ENCODE results near the gene TP53I11. TPM values are rescaled to one million over a fixed set of nuclear protein-coding genes. Genes with fewer than 3 reads are reported as not detected.

TP53I11 gene
- total RNA-seq, 1 experiment from 2014 or later, result 25.3 TPM

DNA sequence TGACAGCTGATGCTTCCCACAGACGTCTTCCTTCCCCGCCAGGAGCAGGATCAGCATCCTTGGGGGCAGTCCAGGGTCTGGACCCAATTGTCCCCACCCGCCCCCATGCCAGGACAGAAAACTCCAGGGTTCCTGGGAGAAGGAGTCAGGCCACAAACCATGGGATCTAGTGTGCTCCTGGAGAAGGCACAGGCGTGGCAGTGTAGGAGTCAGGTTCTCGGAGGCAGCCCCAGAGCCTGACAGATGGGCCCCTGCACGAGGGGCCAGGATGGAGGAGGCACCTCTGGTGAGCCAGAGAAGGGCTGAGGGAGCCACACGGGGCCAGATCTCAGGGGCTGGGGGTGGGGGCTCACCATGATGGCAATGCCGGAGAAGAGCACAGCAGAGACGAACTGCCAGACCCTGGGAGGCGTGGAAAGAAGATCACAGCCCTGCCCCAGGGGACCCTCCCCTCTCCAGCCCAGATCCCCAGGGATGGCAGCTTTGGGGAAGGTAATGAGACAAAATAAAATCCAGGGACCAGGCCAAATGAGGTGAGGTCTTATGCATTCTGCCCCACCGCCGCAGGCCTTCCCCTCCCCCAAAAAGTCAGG lies 13.6 kb downstream of the TP53I11 start:
- DNase-seq, result no peak
- Histone ChIP-seq H3K27me3 (no peaks in the 10 kb centered on the region), H3K9me3 (no peaks in the 10 kb centered on the region), H3K36me3 (peaks cover 8% of the 10 kb centered on the region), H3K4me3 (no peak overlapping the region)

DNA sequence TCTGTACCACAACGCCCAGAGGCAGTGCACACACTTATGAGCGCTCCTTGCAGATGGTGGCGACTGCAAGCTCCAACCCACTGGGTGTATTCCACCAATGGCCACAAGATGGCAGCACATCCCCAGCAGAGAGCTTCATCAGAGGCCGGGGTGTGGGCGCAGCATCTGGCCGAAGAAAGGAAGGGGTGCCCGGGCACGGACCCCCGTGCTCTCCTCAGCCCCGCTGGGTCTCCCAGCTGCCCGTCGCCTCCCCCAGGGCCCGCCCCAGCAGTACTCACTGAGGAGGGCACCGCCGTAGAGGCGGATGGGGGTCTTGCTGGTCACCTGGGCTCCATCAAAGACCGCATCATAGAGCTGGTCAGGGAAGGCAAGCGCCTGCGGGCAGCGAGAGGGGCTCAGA lies 14.2 kb downstream of the TP53I11 start:
- Histone ChIP-seq H3K27me3 (no peaks in the 10 kb centered on the region), H3K9me3 (no peaks in the 10 kb centered on the region), H3K4me3 (no peak overlapping the region), H3K36me3 (peaks cover 8% of the 10 kb centered on the region)
- peak; percentile 60 for DNase-seq

- DNase-seq, result no peak
- no peaks in the 10 kb centered on the region for H3K27me3 ChIP-seq
Observed at GRCh38 chr11:44934735-44935250, 15.9 kb downstream of the TP53I11 start.

GRCh38 chr11:44934110-44934509 lies 16.6 kb downstream of the TP53I11 start:
- no peaks in the 10 kb centered on the region for H3K27me3 ChIP-seq
- no peaks in the 10 kb centered on the region for H3K9me3 ChIP-seq
- H3K36me3 ChIP-seq, result peaks cover 8% of the 10 kb centered on the region
- H3K4me3 ChIP-seq, result no peak overlapping the region
- DNase-seq, result no peak

More at GRCh38 chr11:44934735-44935250, 15.9 kb downstream of the TP53I11 start:
- Histone ChIP-seq H3K4me3 (no peak overlapping the region), H3K9me3 (no peaks in the 10 kb centered on the region), H3K36me3 (peaks cover 8% of the 10 kb centered on the region)

DNA sequence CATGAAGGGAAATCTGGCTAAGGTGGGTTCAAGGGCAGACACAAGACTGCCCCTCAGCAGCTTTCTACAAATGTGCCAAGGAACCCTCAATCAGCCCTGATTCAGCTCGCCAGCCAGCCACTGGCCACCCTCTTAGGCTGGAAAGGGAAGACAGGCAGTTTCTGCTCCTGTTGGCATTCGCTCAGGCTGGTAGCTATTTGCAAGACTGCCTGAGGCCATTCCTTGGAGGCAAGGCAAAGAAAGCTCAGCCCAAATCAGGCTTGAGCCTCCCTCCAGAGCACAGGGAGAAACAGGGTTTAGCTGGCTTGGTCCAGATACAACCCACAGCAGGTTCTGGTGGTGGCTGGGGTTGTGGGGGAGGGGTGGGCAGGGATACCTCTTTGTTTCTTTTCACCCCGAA lies 19.2 kb downstream of the TP53I11 start:
- DNase-seq, result peak; percentile 36
- Histone ChIP-seq H3K4me3 (no peak overlapping the region), H3K36me3 (no peaks in the 10 kb centered on the region), H3K9me3 (no peaks in the 10 kb centered on the region), H3K27me3 (no peaks in the 10 kb centered on the region)

- H3K9me3 ChIP-seq, result no peaks in the 10 kb centered on the region
- no peak for DNase-seq
- no peak overlapping the region for H3K4me3 ChIP-seq
- no peaks in the 10 kb centered on the region for H3K27me3 ChIP-seq
- H3K36me3 ChIP-seq, result no peaks in the 10 kb centered on the region
Observed at GRCh38 chr11:44930588-44931302, 19.9 kb downstream of the TP53I11 start.

GRCh38 chr11:44928816-44929215 lies 21.9 kb downstream of the TP53I11 start:
- Histone ChIP-seq H3K27me3 (no peaks in the 10 kb centered on the region), H3K4me3 (no peak overlapping the region), H3K9me3 (no peaks in the 10 kb centered on the region), H3K36me3 (no peaks in the 10 kb centered on the region)
- no peak for DNase-seq

DNA sequence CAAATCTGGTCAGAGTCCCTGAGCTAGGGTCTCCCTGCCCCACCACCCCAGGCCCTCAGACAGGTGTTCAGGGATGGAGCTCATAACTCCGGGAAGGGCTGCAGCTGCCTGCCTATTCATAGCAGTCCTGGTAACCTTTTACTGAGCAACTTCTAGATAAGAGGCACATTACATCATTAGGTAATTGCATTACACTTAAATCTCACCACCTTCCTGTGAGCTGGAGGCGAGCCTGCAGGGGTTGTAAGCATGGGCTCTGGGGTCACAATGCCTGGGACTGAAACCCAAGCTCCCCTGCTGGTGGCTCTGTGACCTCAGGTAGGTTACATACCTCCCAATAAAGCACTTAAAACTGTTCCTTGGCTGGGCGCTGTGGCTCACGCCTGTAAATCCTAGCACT lies 22.5 kb downstream of the TP53I11 start:
- Histone ChIP-seq H3K9me3 (no peaks in the 10 kb centered on the region), H3K36me3 (no peaks in the 10 kb centered on the region), H3K4me3 (no peak overlapping the region), H3K27me3 (no peaks in the 10 kb centered on the region)
- DNase-seq, result no peak

- Histone ChIP-seq H3K4me3 (no peak overlapping the region), H3K27me3 (no peaks in the 10 kb centered on the region), H3K9me3 (no peaks in the 10 kb centered on the region), H3K36me3 (no peaks in the 10 kb centered on the region)
- peak; percentile 61 for DNase-seq
Observed at GRCh38 chr11:44927174-44927661, 23.5 kb downstream of the TP53I11 start.

GRCh38 chr11:44926036-44926435 lies 24.6 kb downstream of the TP53I11 start:
- Histone ChIP-seq H3K4me3 (no peak overlapping the region), H3K27me3 (no peaks in the 10 kb centered on the region), H3K36me3 (no peaks in the 10 kb centered on the region), H3K9me3 (no peaks in the 10 kb centered on the region)
- no peak for DNase-seq

DNA sequence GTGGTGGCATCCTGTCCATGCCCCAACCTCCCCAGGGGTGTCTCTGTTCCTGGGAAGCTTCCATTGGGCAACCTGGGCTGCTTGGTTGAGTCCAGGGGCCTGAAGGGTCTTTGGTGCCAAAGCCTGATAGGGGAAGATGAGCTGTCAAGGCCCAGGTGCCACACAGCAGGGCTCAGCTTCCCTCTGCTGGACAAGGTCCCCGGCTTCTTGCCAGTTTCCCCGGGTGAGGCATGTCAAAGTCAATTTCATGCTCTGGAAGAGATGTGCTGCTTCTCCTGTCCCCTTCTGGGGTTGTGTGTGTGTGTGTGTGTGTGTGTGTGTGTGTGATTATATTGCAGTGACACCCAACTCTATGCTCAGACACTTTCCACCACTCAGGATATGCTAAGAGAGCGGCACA lies 26.9 kb downstream of the TP53I11 start:
- Histone ChIP-seq H3K9me3 (no peaks in the 10 kb centered on the region), H3K4me3 (no peak overlapping the region), H3K27me3 (no peaks in the 10 kb centered on the region), H3K36me3 (no peaks in the 10 kb centered on the region)
- DNase-seq, result no peak

DNA sequence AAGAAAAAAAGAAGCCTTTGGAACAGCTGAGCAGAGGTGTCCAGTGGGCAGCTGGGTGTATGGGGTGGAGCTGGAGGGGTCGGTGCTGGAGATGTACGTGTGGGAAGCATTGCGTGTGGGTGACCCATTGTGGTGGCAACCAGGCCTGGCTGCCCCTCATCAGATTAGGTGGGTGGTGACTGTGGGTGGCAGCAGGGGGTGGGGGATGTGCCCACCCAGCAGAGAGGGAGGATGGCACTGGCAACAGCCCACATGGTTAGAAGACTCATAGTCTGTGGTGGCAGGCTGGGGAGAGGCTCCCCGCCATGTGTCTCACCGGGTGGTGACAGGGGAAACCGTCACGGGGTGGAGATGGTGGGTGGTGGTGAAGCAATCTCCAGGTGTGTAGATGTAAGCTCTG lies 27.6 kb downstream of the TP53I11 start:
- no peak for DNase-seq
- Histone ChIP-seq H3K27me3 (no peaks in the 10 kb centered on the region), H3K9me3 (no peaks in the 10 kb centered on the region), H3K36me3 (no peaks in the 10 kb centered on the region), H3K4me3 (no peak overlapping the region)

GRCh38 chr11:44920451-44920850 lies 30.2 kb downstream of the TP53I11 start:
- Histone ChIP-seq H3K9me3 (no peaks in the 10 kb centered on the region), H3K27me3 (no peaks in the 10 kb centered on the region), H3K36me3 (no peaks in the 10 kb centered on the region), H3K4me3 (no peak overlapping the region)
- DNase-seq, result no peak

DNA sequence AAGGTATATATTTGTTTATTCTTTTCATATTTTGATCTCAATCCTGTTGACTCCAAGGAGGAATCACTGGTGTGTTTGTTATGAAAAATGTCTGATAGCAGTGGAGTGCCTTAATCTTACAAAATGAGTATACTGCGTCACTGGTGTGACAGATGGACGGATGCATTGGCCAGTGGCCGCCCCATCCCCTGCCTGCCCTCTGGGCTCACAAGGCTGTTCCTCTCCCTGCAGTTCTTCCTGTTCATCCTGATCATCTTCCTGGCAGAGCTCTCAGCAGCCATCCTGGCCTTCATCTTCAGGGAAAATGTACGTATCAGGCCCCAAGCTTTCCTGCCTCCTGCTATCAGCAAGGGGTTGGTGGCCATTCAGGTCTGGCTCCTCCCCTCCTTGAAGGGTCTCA lies 32.9 kb downstream of the TP53I11 start:
- no peak for DNase-seq
- Histone ChIP-seq H3K9me3 (no peaks in the 10 kb centered on the region), H3K36me3 (no peaks in the 10 kb centered on the region), H3K27me3 (no peaks in the 10 kb centered on the region), H3K4me3 (no peak overlapping the region)

- Histone ChIP-seq H3K4me3 (no peak overlapping the region), H3K36me3 (no peaks in the 10 kb centered on the region), H3K27me3 (no peaks in the 10 kb centered on the region), H3K9me3 (no peaks in the 10 kb centered on the region)
- DNase-seq, result no peak
Observed at GRCh38 chr11:44916801-44917385, 33.8 kb downstream of the TP53I11 start.

GRCh38 chr11:44916331-44916730 lies 34.4 kb downstream of the TP53I11 start:
- Histone ChIP-seq H3K27me3 (no peaks in the 10 kb centered on the region), H3K9me3 (no peaks in the 10 kb centered on the region), H3K4me3 (no peak overlapping the region), H3K36me3 (no peaks in the 10 kb centered on the region)
- DNase-seq, result no peak

DNA sequence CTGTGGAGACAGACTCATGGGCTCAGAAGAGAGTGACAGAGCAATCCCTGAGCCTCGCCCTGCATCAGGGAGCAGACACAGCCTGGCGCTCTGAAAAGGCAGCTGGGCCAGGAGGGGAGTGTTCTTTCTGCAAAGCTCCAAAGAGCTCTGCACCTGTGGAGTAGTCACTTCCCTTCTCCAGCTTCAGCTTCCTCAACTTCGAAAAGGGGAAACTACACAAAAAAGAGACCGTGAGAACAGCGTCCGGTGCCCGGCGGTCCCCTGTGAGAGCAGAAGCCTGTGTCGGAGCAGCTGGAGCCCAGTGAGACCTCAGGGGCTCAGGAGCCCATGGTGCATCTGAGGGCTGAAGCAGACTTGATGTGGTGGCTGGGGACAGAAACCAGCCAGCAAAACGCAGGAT lies 35.1 kb downstream of the TP53I11 start:
- no peaks in the 10 kb centered on the region for H3K36me3 ChIP-seq
- no peak for DNase-seq
- H3K9me3 ChIP-seq, result no peaks in the 10 kb centered on the region
- H3K27me3 ChIP-seq, result no peaks in the 10 kb centered on the region
- H3K4me3 ChIP-seq, result no peak overlapping the region

DNA sequence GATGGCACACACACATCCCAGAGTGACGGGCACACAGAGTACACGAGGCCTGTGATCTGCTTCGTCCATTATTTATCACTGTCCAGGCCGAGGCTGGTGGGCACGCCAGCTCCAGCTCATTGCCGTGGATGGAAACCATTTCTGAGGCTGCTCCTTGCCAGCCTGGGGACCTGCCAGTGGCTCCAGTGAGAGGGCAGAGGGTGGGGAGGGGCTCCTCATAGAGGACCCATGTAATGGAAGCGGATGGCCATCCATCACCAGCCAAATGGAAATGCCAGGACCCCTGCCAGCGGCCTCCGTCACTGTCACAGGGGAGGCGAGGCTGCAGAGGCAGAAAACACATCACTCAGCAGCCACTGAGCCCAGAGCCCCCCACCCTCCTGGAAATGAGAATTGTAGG lies 35.7 kb downstream of the TP53I11 start:
- Histone ChIP-seq H3K27me3 (no peaks in the 10 kb centered on the region), H3K9me3 (no peaks in the 10 kb centered on the region), H3K36me3 (no peaks in the 10 kb centered on the region), H3K4me3 (no peak overlapping the region)
- DNase-seq, result no peak

Data from MG63 (cell line).